Trophoblast cell (in vitro differentiated cells and primary cell): ENCODE results near the gene FUBP3.

Source experiments
- DNase-seq, 2 donors: peaks; one replicate each; pipeline ENCODE4 v3.0.0-alpha.2; 2016
- H2AFZ ChIP-seq: 2 replicates; pipeline ENCODE4 v1.6.1; 2013; ENCODE audit warnings: low read length, moderate library complexity, mild to moderate bottlenecking; ENCODE audit not compliant: insufficient read depth, poor library complexity
- H2AK5ac ChIP-seq: 2 replicates; pipeline ENCODE4 v1.6.1; 2013; ENCODE audit warnings: mild to moderate bottlenecking, low read length
- H2BK120ac ChIP-seq: 2 replicates; pipeline ENCODE4 v1.6.1; 2013; ENCODE audit warnings: low read length, mild to moderate bottlenecking, moderate library complexity; ENCODE audit not compliant: insufficient read depth, poor library complexity
- H2BK12ac ChIP-seq: 2 replicates; pipeline ENCODE4 v1.6.1; 2013; ENCODE audit warnings: mild to moderate bottlenecking, low read length, moderate library complexity
- H2BK5ac ChIP-seq: 2 replicates; pipeline ENCODE4 v1.6.1; 2013; ENCODE audit warnings: low read length, low read depth, moderate library complexity, mild to moderate bottlenecking; ENCODE audit not compliant: poor library complexity
- H3K14ac ChIP-seq: 2 replicates; pipeline ENCODE4 v1.6.1; 2013; ENCODE audit warnings: mild to moderate bottlenecking, low read length
- H3K18ac ChIP-seq: 2 replicates; pipeline ENCODE4 v1.6.1; 2013; ENCODE audit warnings: mild to moderate bottlenecking, low read length
- H3K23ac ChIP-seq: 2 replicates; pipeline ENCODE4 v1.6.1; 2013; ENCODE audit warnings: low read length
- H3K27ac ChIP-seq: 2 replicates; pipeline ENCODE4 v1.5.1; 2013; ENCODE audit warnings: low read depth, mild to moderate bottlenecking, inconsistent platforms, low read length, moderate library complexity
- H3K27me3 ChIP-seq: 2 replicates; pipeline ENCODE4 v1.6.1; 2013; ENCODE audit warnings: inconsistent platforms, mild to moderate bottlenecking, low read length, moderate library complexity; ENCODE audit not compliant: insufficient read depth
- H3K36me3 ChIP-seq, 2 experiments: 1 replicate in 1 of 2; 2 replicates in 1 of 2; pipeline ENCODE4 v1.6.1; 2013; ENCODE audit warnings: low read length in 2 of 2, mild to moderate bottlenecking in 2 of 2, moderate library complexity in 1 of 2; ENCODE audit not compliant: insufficient read depth in 2 of 2, control insufficient read depth in 1 of 2
- H3K4ac ChIP-seq: 2 replicates; pipeline ENCODE4 v1.6.1; 2013; ENCODE audit warnings: low read depth, mild to moderate bottlenecking, low read length, moderate library complexity
- H3K4me1 ChIP-seq, 2 experiments: 1 replicate in 1 of 2; 2 replicates in 1 of 2; pipeline ENCODE4 v1.6.1; 2013; ENCODE audit warnings: low read length in 2 of 2, mild to moderate bottlenecking in 2 of 2, moderate library complexity in 1 of 2; ENCODE audit not compliant: insufficient read depth in 2 of 2, control insufficient read depth in 1 of 2
- H3K4me2 ChIP-seq: 2 replicates; pipeline ENCODE4 v1.6.1; 2013; ENCODE audit warnings: inconsistent platforms, mild to moderate bottlenecking, low read length, moderate library complexity
- H3K4me3 ChIP-seq: 2 replicates; pipeline ENCODE4 v1.5.1; 2013; ENCODE audit warnings: mild to moderate bottlenecking, low read depth, low read length, inconsistent platforms
- H3K79me1 ChIP-seq: one replicate; pipeline ENCODE4 v1.6.1; 2013; ENCODE audit warnings: low read length
- H3K79me2 ChIP-seq: 2 replicates; pipeline ENCODE4 v1.6.1; 2013; ENCODE audit warnings: low read length, mild to moderate bottlenecking; ENCODE audit not compliant: control insufficient read depth, insufficient read depth, poor library complexity
- H3K9ac ChIP-seq: 2 replicates; pipeline ENCODE4 v1.6.1; 2013; ENCODE audit warnings: mild to moderate bottlenecking, low read length
- H3K9me3 ChIP-seq: 2 replicates; pipeline ENCODE4 v1.6.1; 2013; ENCODE audit warnings: low read depth, mild to moderate bottlenecking, control low read depth, inconsistent platforms, low read length; ENCODE audit not compliant: insufficient read depth
- H4K12ac ChIP-seq: 2 replicates; pipeline ENCODE4 v1.6.1; 2013; ENCODE audit warnings: low read depth, mild to moderate bottlenecking, low read length, moderate library complexity
- H4K8ac ChIP-seq: 2 replicates; pipeline ENCODE4 v1.6.1; 2013; ENCODE audit warnings: low read depth, mild to moderate bottlenecking, low read length, moderate library complexity
- H4K91ac ChIP-seq: one replicate; pipeline ENCODE4 v1.6.1; 2013; ENCODE audit warnings: low read depth, mild to moderate bottlenecking, low read length, moderate library complexity
- WGBS: extraction: QIAGEN DNeasy Blood & Tissue Kit; methylation state at CpG from one replicate; pipeline ENCODE4 v1.1.7; 2013; ENCODE audit warnings: missing lambda C conversion rate; ENCODE audit not compliant: insufficient read length, insufficient coverage; ENCODE audit errors: extremely low coverage; 5-methylcytosine and 5-hydroxymethylcytosine counted together

Gene FUBP3

DNA sequence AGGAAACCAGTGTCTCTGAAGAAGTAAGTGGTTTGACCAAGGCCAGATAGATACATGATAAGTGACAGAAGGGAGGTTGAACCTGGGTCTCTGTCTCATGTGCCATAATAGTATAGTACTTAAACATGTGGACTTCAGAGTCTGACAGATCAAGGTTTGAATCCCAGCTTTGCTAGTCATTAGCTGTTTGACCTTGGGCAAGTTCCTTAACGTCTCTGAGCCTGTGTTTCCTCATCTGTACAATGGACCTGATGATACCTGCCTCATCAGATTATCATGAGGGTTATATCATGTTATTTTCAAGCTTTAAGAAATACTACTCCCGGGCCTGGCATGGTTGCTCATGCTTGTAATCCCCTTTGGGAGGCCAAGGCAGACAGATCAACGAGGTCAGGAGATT is 24.9 kb downstream of the FUBP3 start:
- no peak overlapping the region for H3K4me3 ChIP-seq
- no peaks in the 10 kb centered on the region for H3K79me1 ChIP-seq
- no peak overlapping the region for H3K27ac ChIP-seq
- H4K91ac ChIP-seq: no peak overlapping the region
- H2AFZ ChIP-seq: no peak overlapping the region
- no peaks in the 10 kb centered on the region for H3K27me3 ChIP-seq
- no peak for DNase-seq
- peaks cover 17 to 37% of the 10 kb centered on the region in 2 experiments for H3K36me3 ChIP-seq
- no peak overlapping the region for H4K8ac ChIP-seq
- H4K12ac ChIP-seq: no peak overlapping the region
- H3K9me3 ChIP-seq: peaks cover 2% of the 10 kb centered on the region
- peaks cover 4% of the 10 kb centered on the region in 2 experiments for H3K4me1 ChIP-seq
- H3K9ac ChIP-seq: no peak overlapping the region
- H3K4ac ChIP-seq: no peak overlapping the region
- no peak overlapping the region for H3K4me2 ChIP-seq
- H2BK12ac ChIP-seq: no peak overlapping the region
- no CpG with 5 or more reads among the region's 3 CpGs for WGBS
- no peak overlapping the region for H2AK5ac ChIP-seq
- no peak overlapping the region for H3K23ac ChIP-seq
- H2BK120ac ChIP-seq: no peak overlapping the region
- no peaks in the 10 kb centered on the region for H3K79me2 ChIP-seq
- no peak overlapping the region for H3K18ac ChIP-seq
- H2BK5ac ChIP-seq: no peak overlapping the region
- no peak overlapping the region for H3K14ac ChIP-seq

DNA sequence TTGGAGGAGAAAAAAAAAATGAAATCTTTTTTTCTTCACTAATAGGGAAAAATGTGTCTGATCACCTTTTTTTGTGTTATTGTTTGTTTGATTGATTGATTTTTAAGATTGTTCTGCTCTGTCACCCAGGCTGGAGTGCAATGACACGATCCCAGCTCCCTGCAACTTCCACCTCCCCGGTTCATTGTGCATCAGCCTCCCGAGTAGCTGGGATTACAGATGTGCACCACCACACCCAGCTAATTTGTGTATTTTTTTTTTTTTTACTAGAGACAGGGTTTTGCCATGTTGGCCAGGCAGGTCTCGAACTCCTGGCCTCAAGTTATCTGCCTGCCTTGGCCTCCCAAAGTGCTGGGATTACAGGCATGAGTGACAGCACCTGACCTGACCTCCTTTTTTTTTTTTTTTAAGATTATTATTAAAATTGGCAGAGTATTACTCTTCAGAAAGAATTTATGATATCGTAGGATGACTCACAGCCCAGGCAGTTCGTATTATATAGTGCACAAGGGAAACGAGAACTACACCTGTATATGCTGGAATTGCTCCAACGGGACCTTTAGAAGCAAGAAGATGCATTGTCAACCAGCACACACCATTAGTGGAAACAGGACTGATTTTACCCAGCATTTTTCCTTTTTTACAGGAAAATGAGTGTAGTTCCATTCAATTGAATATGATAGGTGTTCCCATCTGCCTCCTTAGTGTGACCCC is 27.7 kb downstream of the FUBP3 start:
- no peak overlapping the region for H3K14ac ChIP-seq
- no peak overlapping the region for H2BK120ac ChIP-seq
- DNase-seq: no peak
- H3K27ac ChIP-seq: no peak overlapping the region
- H3K4me2 ChIP-seq: no peak overlapping the region
- no peak overlapping the region for H2AFZ ChIP-seq
- H3K9ac ChIP-seq: no peak overlapping the region
- H4K91ac ChIP-seq: no peak overlapping the region
- H3K79me2 ChIP-seq: no peaks in the 10 kb centered on the region
- peaks cover 2% of the 10 kb centered on the region for H3K9me3 ChIP-seq
- no peak overlapping the region for H2BK5ac ChIP-seq
- H3K79me1 ChIP-seq: no peaks in the 10 kb centered on the region
- H3K27me3 ChIP-seq: no peaks in the 10 kb centered on the region
- no CpG with 5 or more reads among the region's 8 CpGs for WGBS
- H3K4me3 ChIP-seq: no peak overlapping the region
- H3K4me1 ChIP-seq: peaks cover 4% of the 10 kb centered on the region in 2 experiments
- H3K36me3 ChIP-seq: peaks cover 14 to 28% of the 10 kb centered on the region in 2 experiments
- no peak overlapping the region for H4K12ac ChIP-seq
- no peak overlapping the region for H2AK5ac ChIP-seq
- no peak overlapping the region for H3K23ac ChIP-seq
- H4K8ac ChIP-seq: no peak overlapping the region
- H3K18ac ChIP-seq: no peak overlapping the region
- H3K4ac ChIP-seq: no peak overlapping the region
- H2BK12ac ChIP-seq: no peak overlapping the region

DNA sequence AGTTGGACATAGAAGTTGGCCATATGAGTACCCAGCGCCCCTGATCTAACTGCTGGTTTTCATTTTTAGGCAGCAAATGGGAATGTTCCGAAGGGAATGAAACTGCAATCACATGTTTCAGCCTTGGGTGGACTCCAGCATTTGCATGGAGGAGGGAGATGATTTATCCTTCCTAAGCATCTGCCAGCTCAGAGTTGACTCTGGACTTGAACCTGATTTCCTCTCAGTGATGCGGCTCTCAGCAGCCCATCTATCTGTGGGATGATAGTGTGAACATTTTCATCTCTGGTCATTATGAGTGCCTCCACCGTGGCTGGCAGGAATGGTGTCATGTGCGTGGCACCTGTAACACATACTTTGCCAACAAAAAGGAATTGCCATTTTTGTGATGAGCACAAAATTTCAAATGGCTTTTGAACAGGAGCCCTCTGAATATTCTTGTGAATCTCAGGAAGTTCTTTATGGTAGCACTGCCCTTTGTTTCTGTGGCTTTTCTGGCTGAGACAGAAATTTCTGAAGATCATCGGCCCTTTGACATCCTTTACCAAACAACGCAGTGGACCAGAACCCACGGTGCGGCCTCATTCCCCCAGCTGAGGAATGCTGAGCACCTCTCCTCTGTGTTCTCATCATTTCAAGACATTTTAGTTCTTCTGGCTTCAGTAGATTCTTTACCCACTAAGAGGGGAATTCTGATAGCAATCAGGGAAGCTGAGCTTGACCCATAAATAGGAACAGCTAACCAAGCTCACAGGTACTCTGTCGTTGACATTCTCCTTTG is 28.5 kb downstream of the FUBP3 start:
- no peak for DNase-seq
- Histone ChIP-seq H4K91ac (no peak overlapping the region), H3K4me2 (no peak overlapping the region), H4K12ac (no peak overlapping the region), H3K14ac (no peak overlapping the region), H3K27me3 (no peaks in the 10 kb centered on the region), H3K18ac (no peak overlapping the region), H2BK120ac (no peak overlapping the region), H3K9me3 (peaks cover 2% of the 10 kb centered on the region), H2BK12ac (no peak overlapping the region), H3K36me3 (peaks cover 15 to 27% of the 10 kb centered on the region in 2 experiments), H3K23ac (no peak overlapping the region), H2AFZ (no peak overlapping the region), H3K4ac (no peak overlapping the region), H2AK5ac (no peak overlapping the region), H4K8ac (no peak overlapping the region), H3K4me1 (peaks cover 4% of the 10 kb centered on the region in 2 experiments), H2BK5ac (no peak overlapping the region), H3K79me2 (no peaks in the 10 kb centered on the region), H3K4me3 (no peak overlapping the region), H3K79me1 (no peaks in the 10 kb centered on the region), H3K9ac (no peak overlapping the region), H3K27ac (no peak overlapping the region)
- no CpG with 5 or more reads among the region's 10 CpGs for WGBS

DNA sequence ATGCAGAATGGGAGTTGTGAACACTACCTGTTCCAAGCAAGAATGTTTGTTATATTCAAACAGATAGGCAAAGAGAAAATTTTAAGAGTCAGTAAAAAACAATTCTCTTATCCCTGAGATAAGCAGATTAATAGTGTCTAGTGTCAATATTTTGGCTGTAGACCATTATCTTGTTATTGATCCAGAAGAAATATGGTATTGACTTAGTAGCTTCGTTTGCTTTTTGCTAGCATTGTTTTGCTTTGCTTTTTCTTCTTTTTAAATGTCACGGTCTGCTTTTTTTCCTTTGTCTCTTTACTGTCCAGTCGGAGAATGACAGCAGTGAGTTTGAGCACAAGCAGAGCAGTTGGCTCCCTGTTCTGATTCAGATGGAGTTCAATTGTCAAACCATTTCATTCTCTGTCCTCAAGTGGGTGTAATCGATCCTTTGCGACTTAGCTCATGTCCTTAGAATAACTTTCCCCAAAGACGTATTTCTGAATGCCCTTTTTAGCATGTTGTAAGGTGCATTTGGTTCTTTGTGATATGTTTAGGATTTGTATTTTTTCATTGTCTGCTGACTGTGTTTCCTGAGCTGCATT is 29.3 kb downstream of the FUBP3 start:
- WGBS: no CpG with 5 or more reads among the region's 6 CpGs
- Histone ChIP-seq H3K4me2 (no peak overlapping the region), H3K9me3 (peaks cover 2% of the 10 kb centered on the region), H2AK5ac (no peak overlapping the region), H3K27ac (no peak overlapping the region), H4K12ac (no peak overlapping the region), H2BK120ac (no peak overlapping the region), H3K79me1 (no peaks in the 10 kb centered on the region), H4K91ac (no peak overlapping the region), H3K18ac (no peak overlapping the region), H4K8ac (no peak overlapping the region), H3K14ac (no peak overlapping the region), H3K79me2 (no peaks in the 10 kb centered on the region), H2BK5ac (no peak overlapping the region), H3K36me3 (peaks cover 18 to 32% of the 10 kb centered on the region in 2 experiments), H3K23ac (no peak overlapping the region), H2BK12ac (no peak overlapping the region), H3K27me3 (no peaks in the 10 kb centered on the region), H3K4me3 (no peak overlapping the region), H2AFZ (no peak overlapping the region), H3K9ac (no peak overlapping the region), H3K4me1 (peaks cover 4% of the 10 kb centered on the region in 2 experiments), H3K4ac (no peak overlapping the region)
- no peak for DNase-seq
